HepG2 (cell line): ENCODE measurements around the gene PPCS. TPM values are rescaled to one million over a fixed set of nuclear protein-coding genes. Genes with fewer than 3 reads are reported as not detected.

Experiments used
- ATAC-seq: fragments of 200-7000 bp; cut with Tn5 transposase; 3 replicates; pipeline ENCODE4 v1.9.1; 2020; ENCODE audit warnings: mild to moderate bottlenecking, moderate library complexity
- BruUV-seq: library from RNA; stranded (reverse); fragments of 400-500 nt; replicated peaks from 2 replicates; lab custom pipeline; 2021; lab: Mats Ljungman, UMichigan
- CTCF ChIA-PET: fragments of 300-600 bp; formaldehyde crosslinking; extraction: SDS; loops from one replicate; lab custom pipeline; 2021; ENCODE audit warnings: low total read pairs, inconsistent platforms, low intra/inter-chr PET ratio; lab: Yijun Ruan, JAX
- POLR2A ChIA-PET: fragments of 350-600 bp; sonication (Branson Sonifier 250); formaldehyde crosslinking; loops from one replicate; lab custom pipeline; 2020; ENCODE audit warnings: antibody characterized with exemption, inconsistent platforms; lab: Yijun Ruan, JAX
- DNase-seq: peaks from one replicate; pipeline ENCODE4 v3.0.0-alpha.2; 2015; ENCODE audit warnings: low spot score
- FAIRE-seq: peaks from 3 replicates; lab custom pipeline; 2011; peaks lifted over from hg19 to GRCh38; lab: Jason Lieb, UNC
- H2AFZ ChIP-seq: one replicate; pipeline ENCODE4 v1.6.1; 2011; ENCODE audit warnings: low read length, inconsistent platforms
- H3K27ac ChIP-seq: fragments of 300-600 bp; 3 replicates; pipeline ENCODE4 v1.8.0; 2011; ENCODE audit warnings: mixed run types, mild to moderate bottlenecking, mixed read lengths, low read length, inconsistent platforms; ENCODE audit not compliant: insufficient read depth; ENCODE audit errors: extremely low read length
- H3K27me3 ChIP-seq, 2 experiments: fragments of 200-600 bp in 1 of 2; 2 replicates in 1 of 2; 3 replicates in 1 of 2; pipeline versions ENCODE4 v1.6.0 to v1.8.0; 2011; ENCODE audit warnings: low read length in 2 of 2, mild to moderate bottlenecking in 2 of 2, moderate library complexity in 2 of 2, inconsistent platforms in 1 of 2; ENCODE audit not compliant: insufficient read depth in 2 of 2, control insufficient read depth in 1 of 2
- H3K36me3 ChIP-seq, 2 experiments: fragments of 200-600 bp in 1 of 2; replicated peaks in 1 of 2; 2 replicates in 1 of 2; 3 replicates in 1 of 2; pipeline versions ENCODE4 v1.5.1 to v1.8.0; 2011; ENCODE audit warnings: low read length in 2 of 2, inconsistent platforms in 1 of 2; ENCODE audit not compliant: insufficient read depth in 2 of 2, control insufficient read depth in 1 of 2
- H3K4me1 ChIP-seq: 2 replicates; pipeline ENCODE4 v1.5.1; 2012; ENCODE audit warnings: low read length, inconsistent platforms; ENCODE audit not compliant: insufficient read depth
- H3K4me2 ChIP-seq: 2 replicates; pipeline ENCODE4 v1.6.0; 2011; ENCODE audit warnings: low read depth, low read length, inconsistent platforms
- H3K4me3 ChIP-seq, 3 experiments: fragments of 200-600 bp in 1 of 3; sonication (generic), shearing (Covaris generic) in 1 of 3; replicated peaks in 1 of 3; 2 replicates each; pipeline ENCODE4 v1.5.1; 2011 to 2016; ENCODE audit warnings: low read length in 3 of 3, inconsistent platforms in 2 of 3, low read depth in 2 of 3, mild to moderate bottlenecking in 2 of 3, control low read depth in 1 of 3, mixed read lengths in 1 of 3; ENCODE audit not compliant: insufficient read depth in 1 of 3
- H3K79me2 ChIP-seq: one replicate; pipeline ENCODE4 v1.6.1; 2011; ENCODE audit warnings: low read length, inconsistent platforms; ENCODE audit not compliant: insufficient read depth
- H3K9ac ChIP-seq: 2 replicates; pipeline ENCODE4 v1.6.0; 2011; ENCODE audit warnings: mild to moderate bottlenecking, low read depth, low read length, inconsistent platforms; ENCODE audit not compliant: insufficient read depth
- H3K9me3 ChIP-seq: 2 replicates; pipeline ENCODE4 v1.5.1; 2012; ENCODE audit warnings: mild to moderate bottlenecking, low read length
- H4K20me1 ChIP-seq: 2 replicates; pipeline ENCODE4 v1.6.0; 2011; ENCODE audit warnings: inconsistent platforms, mild to moderate bottlenecking, low read length, moderate library complexity; ENCODE audit not compliant: insufficient read depth
- WGBS: methylation state at CpG from one replicate; pipeline ENCODE4 v1.1.6; 2017; ENCODE audit warnings: low lambda C conversion rate; 5-methylcytosine and 5-hydroxymethylcytosine counted together
- in situ Hi-C: cut with HindIII; loops from 2 replicates; pipeline ENCODE4 v1.10.0; 2017; ENCODE audit warnings: low pct_unique_long_range_greater_than_20kb; ENCODE audit not compliant: extremely low pct_ligation_motif_present
- intact Hi-C: fragments of 100-400 bp; cut with micrococcal nuclease; formaldehyde crosslinking; loops from one replicate; pipeline ENCODE4 v1.10.0; 2022; ENCODE audit not compliant: unreplicated experiment
- polyA plus RNA-seq, 8 experiments: library from polyadenylated mRNA; depleted of rRNA in 3 of 8; stranded (reverse) in 7 of 8; unstranded in 1 of 8; fragments of >200 nt; fragmentation: Illumina TruSeq in 4 of 8; extraction: Trizol in 4 of 8; gene quantifications; 2 replicates each; pipeline versions ENCODE4 v1.2.1 to v1.2.3, GENCODE V29; 2011 to 2016; ENCODE audit warnings: low read depth in 4 of 8, missing spikeins in 1 of 8, mixed read lengths in 1 of 8; ENCODE audit not compliant: insufficient read depth in 1 of 8
- total RNA-seq, 5 experiments: library from RNA; depleted of rRNA; stranded (reverse); fragments of >200 nt; fragmentation: Illumina TruSeq; extraction: Trizol; gene quantifications; 2 replicates each; pipeline ENCODE4 v1.2.3, GENCODE V29; 2016; ENCODE audit warnings: low read depth in 1 of 5
- TF ChIP-seq, protein P1 (sequence below): sonication (generic); formaldehyde crosslinking; IDR thresholded peaks from 2 replicates; pipeline ENCODE4 v1.4.0; 2020; ENCODE audit warnings: mild to moderate bottlenecking, missing genetic modification reagents, borderline replicate concordance
- TF ChIP-seq, protein P2 (sequence below): sonication (generic); formaldehyde crosslinking; IDR thresholded peaks from 2 replicates; pipeline ENCODE4 v1.4.0; 2020; ENCODE audit warnings: missing genetic modification reagents
- TF ChIP-seq, protein P3 (sequence below): sonication (generic); formaldehyde crosslinking; IDR thresholded peaks from 2 replicates; pipeline ENCODE4 v1.5.0; 2020; ENCODE audit warnings: missing genetic modification reagents
- TF ChIP-seq, protein P4 (sequence below): sonication (generic); formaldehyde crosslinking; IDR thresholded peaks from 2 replicates; pipeline ENCODE4; 2020; ENCODE audit warnings: missing genetic modification reagents, mild to moderate bottlenecking, borderline replicate concordance

PPCS gene
- total and polyA plus RNA-seq, 2 of the 13 experiments (the other 11 are each of a cell fraction or from before 2014, with no cell fraction given) = 13.4 to 38.9 TPM

DNA sequence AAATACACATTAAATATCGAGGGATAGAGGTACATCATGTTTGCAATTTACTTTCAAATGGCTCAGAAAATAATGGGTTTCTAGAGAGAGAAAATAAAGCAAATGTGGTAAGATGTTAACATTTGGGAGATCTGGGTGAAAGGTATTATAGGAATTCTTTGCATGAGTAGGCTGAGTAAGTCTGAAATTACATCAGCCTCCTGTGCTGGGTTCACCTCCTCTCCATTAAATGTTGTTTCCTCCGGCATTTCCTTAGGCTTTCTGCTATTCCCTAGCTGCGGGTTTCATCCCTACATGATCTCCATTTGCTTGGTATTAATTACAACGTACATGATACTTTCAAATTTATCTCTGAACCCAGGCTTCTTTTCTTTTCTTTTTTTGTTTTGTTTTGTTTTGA lies 32.1 kb upstream of the PPCS start:
- DNase-seq (no peak), FAIRE-seq (no peak), ATAC-seq (no peak)
- TF ChIP-seq, protein P1, sequence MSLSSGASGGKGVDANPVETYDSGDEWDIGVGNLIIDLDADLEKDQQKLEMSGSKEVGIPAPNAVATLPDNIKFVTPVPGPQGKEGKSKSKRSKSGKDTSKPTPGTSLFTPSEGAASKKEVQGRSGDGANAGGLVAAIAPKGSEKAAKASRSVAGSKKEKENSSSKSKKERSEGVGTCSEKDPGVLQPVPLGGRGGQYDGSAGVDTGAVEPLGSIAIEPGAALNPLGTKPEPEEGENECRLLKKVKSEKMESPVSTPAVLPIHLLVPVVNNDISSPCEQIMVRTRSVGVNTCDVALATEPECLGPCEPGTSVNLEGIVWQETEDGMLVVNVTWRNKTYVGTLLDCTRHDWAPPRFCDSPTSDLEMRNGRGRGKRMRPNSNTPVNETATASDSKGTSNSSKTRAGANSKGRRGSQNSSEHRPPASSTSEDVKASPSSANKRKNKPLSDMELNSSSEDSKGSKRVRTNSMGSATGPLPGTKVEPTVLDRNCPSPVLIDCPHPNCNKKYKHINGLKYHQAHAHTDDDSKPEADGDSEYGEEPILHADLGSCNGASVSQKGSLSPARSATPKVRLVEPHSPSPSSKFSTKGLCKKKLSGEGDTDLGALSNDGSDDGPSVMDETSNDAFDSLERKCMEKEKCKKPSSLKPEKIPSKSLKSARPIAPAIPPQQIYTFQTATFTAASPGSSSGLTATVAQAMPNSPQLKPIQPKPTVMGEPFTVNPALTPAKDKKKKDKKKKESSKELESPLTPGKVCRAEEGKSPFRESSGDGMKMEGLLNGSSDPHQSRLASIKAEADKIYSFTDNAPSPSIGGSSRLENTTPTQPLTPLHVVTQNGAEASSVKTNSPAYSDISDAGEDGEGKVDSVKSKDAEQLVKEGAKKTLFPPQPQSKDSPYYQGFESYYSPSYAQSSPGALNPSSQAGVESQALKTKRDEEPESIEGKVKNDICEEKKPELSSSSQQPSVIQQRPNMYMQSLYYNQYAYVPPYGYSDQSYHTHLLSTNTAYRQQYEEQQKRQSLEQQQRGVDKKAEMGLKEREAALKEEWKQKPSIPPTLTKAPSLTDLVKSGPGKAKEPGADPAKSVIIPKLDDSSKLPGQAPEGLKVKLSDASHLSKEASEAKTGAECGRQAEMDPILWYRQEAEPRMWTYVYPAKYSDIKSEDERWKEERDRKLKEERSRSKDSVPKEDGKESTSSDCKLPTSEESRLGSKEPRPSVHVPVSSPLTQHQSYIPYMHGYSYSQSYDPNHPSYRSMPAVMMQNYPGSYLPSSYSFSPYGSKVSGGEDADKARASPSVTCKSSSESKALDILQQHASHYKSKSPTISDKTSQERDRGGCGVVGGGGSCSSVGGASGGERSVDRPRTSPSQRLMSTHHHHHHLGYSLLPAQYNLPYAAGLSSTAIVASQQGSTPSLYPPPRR (CRISPR knock-in tag) = no peak
- TF ChIP-seq, protein P2, sequence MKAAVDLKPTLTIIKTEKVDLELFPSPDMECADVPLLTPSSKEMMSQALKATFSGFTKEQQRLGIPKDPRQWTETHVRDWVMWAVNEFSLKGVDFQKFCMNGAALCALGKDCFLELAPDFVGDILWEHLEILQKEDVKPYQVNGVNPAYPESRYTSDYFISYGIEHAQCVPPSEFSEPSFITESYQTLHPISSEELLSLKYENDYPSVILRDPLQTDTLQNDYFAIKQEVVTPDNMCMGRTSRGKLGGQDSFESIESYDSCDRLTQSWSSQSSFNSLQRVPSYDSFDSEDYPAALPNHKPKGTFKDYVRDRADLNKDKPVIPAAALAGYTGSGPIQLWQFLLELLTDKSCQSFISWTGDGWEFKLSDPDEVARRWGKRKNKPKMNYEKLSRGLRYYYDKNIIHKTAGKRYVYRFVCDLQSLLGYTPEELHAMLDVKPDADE (CRISPR knock-in tag) = no peak
- TF ChIP-seq, protein P3, sequence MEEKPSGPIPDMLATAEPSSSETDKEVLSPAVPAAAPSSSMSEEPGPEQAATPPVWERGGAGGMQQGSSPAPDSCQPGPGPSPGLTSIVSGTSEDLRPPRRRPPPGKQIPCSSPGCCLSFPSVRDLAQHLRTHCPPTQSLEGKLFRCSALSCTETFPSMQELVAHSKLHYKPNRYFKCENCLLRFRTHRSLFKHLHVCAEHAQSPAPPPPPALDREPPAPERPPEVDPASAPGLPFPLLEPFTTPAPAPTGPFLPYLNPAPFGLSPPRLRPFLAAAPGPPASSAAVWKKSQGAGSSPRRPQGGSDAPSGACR (CRISPR knock-in tag) = no peak
- TF ChIP-seq, protein P4, sequence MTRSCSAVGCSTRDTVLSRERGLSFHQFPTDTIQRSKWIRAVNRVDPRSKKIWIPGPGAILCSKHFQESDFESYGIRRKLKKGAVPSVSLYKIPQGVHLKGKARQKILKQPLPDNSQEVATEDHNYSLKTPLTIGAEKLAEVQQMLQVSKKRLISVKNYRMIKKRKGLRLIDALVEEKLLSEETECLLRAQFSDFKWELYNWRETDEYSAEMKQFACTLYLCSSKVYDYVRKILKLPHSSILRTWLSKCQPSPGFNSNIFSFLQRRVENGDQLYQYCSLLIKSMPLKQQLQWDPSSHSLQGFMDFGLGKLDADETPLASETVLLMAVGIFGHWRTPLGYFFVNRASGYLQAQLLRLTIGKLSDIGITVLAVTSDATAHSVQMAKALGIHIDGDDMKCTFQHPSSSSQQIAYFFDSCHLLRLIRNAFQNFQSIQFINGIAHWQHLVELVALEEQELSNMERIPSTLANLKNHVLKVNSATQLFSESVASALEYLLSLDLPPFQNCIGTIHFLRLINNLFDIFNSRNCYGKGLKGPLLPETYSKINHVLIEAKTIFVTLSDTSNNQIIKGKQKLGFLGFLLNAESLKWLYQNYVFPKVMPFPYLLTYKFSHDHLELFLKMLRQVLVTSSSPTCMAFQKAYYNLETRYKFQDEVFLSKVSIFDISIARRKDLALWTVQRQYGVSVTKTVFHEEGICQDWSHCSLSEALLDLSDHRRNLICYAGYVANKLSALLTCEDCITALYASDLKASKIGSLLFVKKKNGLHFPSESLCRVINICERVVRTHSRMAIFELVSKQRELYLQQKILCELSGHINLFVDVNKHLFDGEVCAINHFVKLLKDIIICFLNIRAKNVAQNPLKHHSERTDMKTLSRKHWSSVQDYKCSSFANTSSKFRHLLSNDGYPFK (CRISPR knock-in tag) = no peak
- Histone ChIP-seq H3K27ac (no peak overlapping the region), H2AFZ (no peak overlapping the region), H3K4me1 (peaks cover 1% of the 10 kb centered on the region), H3K4me3 (no peak overlapping the region), H3K27me3 (peaks cover 0 to 18% of the 10 kb centered on the region in 2 experiments; a peak in 1 of 5 replicates), H4K20me1 (no peaks in the 10 kb centered on the region), H3K9ac (no peak overlapping the region), H3K9me3 (no peaks in the 10 kb centered on the region), H3K4me2 (no peak overlapping the region), H3K36me3 (no peaks in the 10 kb centered on the region), H3K79me2 (no peaks in the 10 kb centered on the region)
- no TSS peak for BruUV-seq
- in situ Hi-C loops = no loop called here
- 34% methylated on average over 4 of the region's 4 CpGs for whole genome bisulfite sequencing
- intact Hi-C loops = no loop called here
- ChIA-PET CTCF (no interaction called here), POLR2A (no interaction called here)
